GM12891 (cell line): Measurements from ENCODE around the gene CNKSR2.

Source experiments
- DNase-seq: peaks from one replicate; pipeline ENCODE4 v3.0.0; 2011; ENCODE audit warnings: low spot score; ENCODE audit not compliant: insufficient read length
- FAIRE-seq: peaks from 2 replicates; lab custom pipeline; 2011; peaks lifted over from hg19 to GRCh38; lab: Jason Lieb, UNC
- PAX5 ChIP-seq: IDR thresholded peaks from 2 replicates; pipeline ENCODE4 v1.6.1; 2011; ENCODE audit warnings: low read length, moderate library complexity, mild to moderate bottlenecking; ENCODE audit not compliant: insufficient read depth, severe bottlenecking
- POLR2A ChIP-seq: IDR thresholded peaks from 2 replicates; pipeline ENCODE4 v1.6.1; 2011; ENCODE audit warnings: low read depth, low read length, control low read depth
- POLR2AphosphoS5 ChIP-seq: IDR thresholded peaks from 2 replicates; pipeline ENCODE4 v1.6.1; 2011; ENCODE audit warnings: low read depth, low read length, control low read depth
- POU2F2 ChIP-seq: IDR thresholded peaks from 2 replicates; pipeline ENCODE4 v1.6.1; 2011; ENCODE audit warnings: low read depth, mild to moderate bottlenecking, control low read depth, low read length, moderate library complexity
- SPI1 ChIP-seq: IDR thresholded peaks from 2 replicates; pipeline ENCODE4 v1.6.1; 2011; ENCODE audit warnings: low read depth, low read length, control low read depth
- TAF1 ChIP-seq: IDR thresholded peaks from 2 replicates; pipeline ENCODE4 v1.6.1; 2011; ENCODE audit warnings: low read depth, low read length, control low read depth

The CNKSR2 gene

DNA sequence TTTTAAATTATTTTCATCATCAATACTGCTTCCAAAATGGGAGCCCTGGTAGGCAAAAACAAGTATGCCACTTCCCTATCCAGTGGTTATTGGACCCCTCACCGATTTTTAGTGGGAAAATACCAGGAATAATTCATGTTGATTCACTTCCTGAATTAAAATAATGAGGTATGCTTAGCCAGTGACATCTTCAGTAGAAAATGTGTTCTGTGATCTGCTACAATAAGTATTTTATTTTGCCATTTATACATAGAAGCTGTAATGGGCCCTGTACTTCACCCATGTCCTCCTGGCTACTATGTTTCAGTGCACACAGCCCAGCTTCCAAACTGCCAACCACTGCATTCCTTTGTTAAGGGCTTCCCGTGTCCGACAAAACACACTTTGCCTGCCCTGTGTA lies 324.9 kb downstream of the CNKSR2 start:
- FAIRE-seq = no peak
- TF ChIP-seq PAX5 (no peak), POLR2A (no peak), TAF1 (no peak), POU2F2 (no peak), SPI1 (no peak), POLR2AphosphoS5 (no peak)

DNA sequence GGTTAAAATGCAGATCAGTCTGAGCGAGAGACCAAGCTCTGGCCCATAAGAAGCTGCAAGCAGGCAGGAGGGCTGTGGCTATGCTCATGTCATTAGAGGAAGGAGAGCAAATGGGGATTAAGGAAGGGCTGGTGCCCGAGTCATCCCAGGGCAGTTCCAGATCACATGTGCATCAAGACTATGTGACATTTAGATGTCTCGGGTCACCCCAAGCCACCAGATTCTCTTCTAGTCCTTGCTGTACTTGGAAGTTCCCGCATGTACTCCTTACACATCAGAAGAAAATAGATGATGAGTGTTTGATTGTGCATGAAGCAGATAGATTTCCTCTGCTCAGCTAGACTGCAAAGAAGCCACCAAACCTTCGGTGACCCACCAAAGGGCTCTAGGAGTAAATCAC lies 326.1 kb downstream of the CNKSR2 start:
- FAIRE-seq (no peak), DNase-seq (no peak)
- TF ChIP-seq TAF1 = no peak
- TF ChIP-seq POLR2AphosphoS5 = no peak
- no peak for TF ChIP-seq POU2F2
- TF ChIP-seq SPI1 = no peak
- no peak for TF ChIP-seq POLR2A
- TF ChIP-seq PAX5 = no peak

More for the DNA sequence above, 324.9 kb downstream of the CNKSR2 start:
- no peak for DNase-seq

DNA sequence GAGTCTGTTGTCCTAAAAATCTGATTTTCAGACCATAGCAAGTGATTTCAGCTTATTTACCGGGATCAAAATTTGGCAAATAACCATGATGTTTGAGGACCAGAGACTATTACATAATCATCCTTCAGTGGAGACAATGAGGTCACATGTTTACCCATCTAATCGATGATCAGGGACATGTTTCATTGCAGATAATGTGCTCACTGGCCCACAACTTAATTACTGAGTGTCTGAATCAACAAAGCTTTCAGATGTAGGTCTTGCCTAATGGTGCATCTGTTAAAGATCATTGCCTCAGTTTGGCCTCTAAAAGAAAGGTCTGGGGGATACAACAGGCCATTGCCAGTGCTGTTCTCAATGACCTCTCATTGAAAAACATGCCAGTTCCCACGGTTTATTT lies 326.7 kb downstream of the CNKSR2 start:
- DNase-seq (no peak), FAIRE-seq (no peak)
- TF ChIP-seq POLR2A (no peak), POLR2AphosphoS5 (no peak), TAF1 (no peak), PAX5 (no peak), POU2F2 (no peak), SPI1 (no peak)

GRCh38 chrX:21702725-21703124 lies 328.5 kb downstream of the CNKSR2 start:
- no peak for TF ChIP-seq SPI1
- no peak for TF ChIP-seq POU2F2
- no peak for TF ChIP-seq POLR2A
- no peak for TF ChIP-seq TAF1
- TF ChIP-seq PAX5 = no peak
- TF ChIP-seq POLR2AphosphoS5 = no peak
- FAIRE-seq (no peak), DNase-seq (no peak)
